GM21390 (cell line): ENCODE measurements around the gene NRAP.

Source experiments
- ATAC-seq: cut with Tn5 transposase; IDR thresholded peaks from one replicate; pipeline ENCODE4 v1.9.1; 2021; ENCODE audit not compliant: unreplicated experiment

Gene NRAP

GRCh38 chr10:113563306-113564088 is 100.3 kb downstream of the NRAP start:
- peak; percentile 99 for ATAC-seq

GRCh38 chr10:113562704-113563103 is 101.1 kb downstream of the NRAP start:
- no peak for ATAC-seq

- ATAC-seq: no peak
Measured at GRCh38 chr10:113562069-113562468, 101.8 kb downstream of the NRAP start.

DNA sequence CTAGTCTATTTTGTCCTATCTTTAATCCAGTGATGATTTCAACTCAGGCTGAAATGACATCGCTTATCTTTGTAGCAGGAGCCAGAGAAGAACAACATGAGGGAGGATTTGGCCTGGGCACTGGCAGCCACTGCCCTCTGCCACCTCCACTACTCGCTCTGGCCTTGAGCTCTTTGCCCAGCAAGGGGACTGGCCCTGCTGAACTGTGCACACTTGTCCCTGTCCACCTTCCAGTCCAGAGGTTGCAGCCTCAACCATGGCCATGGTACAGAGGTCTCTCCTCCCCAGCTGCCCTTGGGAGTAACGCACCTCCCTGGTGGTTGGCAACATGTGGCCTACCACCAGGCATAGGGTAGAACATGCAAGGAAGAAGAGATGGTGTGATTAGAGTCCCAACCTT is 102.6 kb downstream of the NRAP start:
- no peak for ATAC-seq

DNA sequence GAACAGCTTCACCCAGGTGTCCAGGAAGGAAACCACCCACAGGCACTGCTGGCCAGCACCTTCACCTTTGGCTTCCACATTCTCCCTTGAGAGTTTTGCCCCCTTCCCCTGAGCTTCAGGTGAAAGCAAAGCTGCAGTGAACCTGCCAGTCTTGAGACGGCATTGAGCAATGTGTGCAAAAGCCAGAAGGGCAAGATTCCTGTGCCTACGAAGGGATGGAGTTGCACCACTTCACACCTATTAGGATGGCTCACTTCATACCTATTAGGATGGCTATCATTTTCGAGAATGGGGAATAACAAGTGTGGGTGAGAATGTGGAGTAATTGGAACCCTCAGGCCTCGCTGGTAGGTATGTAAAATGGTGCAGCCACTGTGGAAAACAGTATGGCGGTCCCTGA is 103.8 kb downstream of the NRAP start:
- ATAC-seq: no peak

DNA sequence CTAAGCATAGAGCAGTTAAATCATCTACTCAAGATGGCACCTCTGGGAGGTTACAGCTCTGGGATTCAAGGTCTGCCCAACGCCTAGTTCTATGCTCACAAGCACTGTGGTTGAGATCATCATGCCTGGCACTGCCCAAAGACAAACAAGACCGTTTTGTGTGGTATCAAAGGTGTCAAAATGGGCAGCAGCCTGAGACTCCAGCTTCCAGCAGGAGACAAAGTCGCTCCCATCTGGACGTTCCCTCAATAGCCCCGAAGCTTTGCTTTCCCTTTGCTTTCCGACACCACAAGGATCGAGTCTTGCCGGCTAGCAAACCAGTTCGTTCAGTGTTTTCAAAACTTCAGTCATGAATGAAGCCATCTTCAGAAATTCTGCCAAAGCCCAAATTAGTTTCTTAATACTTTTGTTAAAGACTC is 105.9 kb downstream of the NRAP start:
- ATAC-seq: no peak

DNA sequence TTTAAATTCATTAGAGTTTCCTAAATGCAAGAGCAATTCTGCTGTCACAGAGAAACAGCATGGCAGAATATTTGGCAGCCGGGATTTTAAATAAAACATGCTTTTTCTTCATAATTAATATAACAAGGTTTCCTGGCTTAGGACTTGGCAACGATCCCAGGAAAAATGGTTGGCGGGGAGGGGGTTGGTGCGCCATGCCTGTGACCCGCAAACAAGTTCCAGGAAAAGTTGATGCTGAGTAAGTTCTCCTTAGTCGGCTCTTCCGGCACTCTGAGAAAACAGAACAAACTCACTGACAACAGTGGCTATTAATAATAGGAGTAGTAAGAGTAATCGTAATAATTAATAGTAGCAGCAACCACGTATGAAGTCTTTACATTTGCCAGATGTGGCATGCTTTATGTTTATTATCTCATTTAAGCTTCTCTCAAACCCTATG is 106.4 kb downstream of the NRAP start:
- no peak for ATAC-seq

DNA sequence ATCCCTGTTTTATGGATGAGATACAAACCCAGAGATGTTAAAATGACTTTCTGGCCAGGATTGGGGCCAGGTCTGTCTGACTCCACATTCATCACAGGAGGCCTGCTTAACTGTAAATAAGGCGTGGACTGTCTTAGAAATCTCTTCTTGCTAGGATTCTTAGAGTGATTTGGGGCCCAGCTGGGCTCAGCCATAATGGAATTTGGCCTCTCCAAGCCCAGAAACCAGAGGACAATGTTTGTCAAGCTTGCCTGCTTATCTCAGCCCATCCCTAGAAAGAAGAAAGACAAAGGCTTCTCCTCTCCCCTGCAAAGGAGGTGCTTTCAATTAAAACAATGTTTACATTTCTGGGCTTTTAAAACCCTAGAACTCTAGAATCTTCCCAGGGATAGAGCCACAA is 108.1 kb downstream of the NRAP start:
- ATAC-seq: no peak

- no peak for ATAC-seq
Measured at GRCh38 chr10:113555245-113555644, 108.6 kb downstream of the NRAP start.

GRCh38 chr10:113554214-113554613 is 109.6 kb downstream of the NRAP start:
- ATAC-seq: no peak

GRCh38 chr10:113553149-113553548 is 110.7 kb downstream of the NRAP start:
- no peak for ATAC-seq

GRCh38 chr10:113552701-113553100 is 111.1 kb downstream of the NRAP start, which contains the start of gene HABP2:
Gene HABP2, plus strand, starts transcription at chr10:113553053. Its CDS starts 69 bp downstream, at chr10:113553122.
- ATAC-seq: no peak

GRCh38 chr10:113552014-113552413 is 111.8 kb downstream of the NRAP start:
- ATAC-seq: no peak

- no peak for ATAC-seq
Measured at GRCh38 chr10:113550365-113550764, 113.5 kb downstream of the NRAP start.

DNA sequence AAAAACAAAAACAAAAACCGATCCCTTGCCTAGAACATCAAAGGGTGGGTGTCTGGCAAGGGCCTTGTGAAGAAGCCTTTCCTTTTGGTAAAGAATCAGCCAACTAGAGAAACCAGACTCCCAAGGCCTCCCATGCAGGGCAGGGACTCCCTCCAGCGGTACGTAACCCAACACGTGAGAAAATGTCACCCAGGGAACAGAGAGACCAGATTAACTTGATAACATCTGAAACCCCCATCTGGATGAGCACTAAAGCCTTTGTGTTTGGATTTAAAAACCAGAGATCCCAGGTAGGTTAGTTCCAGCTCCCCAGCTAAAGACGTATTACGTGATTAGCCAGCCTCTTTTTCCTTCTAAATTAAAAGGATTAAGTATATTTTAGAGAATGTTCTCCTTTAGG is 114.0 kb downstream of the NRAP start:
- ATAC-seq: no peak

DNA sequence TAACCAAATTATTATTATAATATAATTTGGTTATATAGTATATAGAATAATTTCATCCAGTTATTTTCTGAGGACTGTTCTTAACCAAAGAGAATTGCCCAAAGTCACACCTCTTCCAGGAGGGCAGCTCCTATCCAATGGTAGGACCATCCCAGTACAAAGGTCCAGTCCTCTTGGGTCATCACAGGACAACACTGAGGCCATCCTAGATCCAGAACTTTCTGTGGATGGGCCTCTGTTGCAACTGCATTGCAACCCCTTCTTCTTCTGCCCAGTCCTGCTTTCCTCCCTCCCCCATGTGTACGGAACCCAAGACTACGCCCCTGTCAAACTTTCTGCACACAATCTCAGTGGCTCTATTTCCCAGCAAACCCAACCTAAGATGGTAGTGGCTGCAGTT is 116.4 kb downstream of the NRAP start:
- no peak for ATAC-seq

- no peak for ATAC-seq
Measured at GRCh38 chr10:113544392-113544791, 119.4 kb downstream of the NRAP start.

DNA sequence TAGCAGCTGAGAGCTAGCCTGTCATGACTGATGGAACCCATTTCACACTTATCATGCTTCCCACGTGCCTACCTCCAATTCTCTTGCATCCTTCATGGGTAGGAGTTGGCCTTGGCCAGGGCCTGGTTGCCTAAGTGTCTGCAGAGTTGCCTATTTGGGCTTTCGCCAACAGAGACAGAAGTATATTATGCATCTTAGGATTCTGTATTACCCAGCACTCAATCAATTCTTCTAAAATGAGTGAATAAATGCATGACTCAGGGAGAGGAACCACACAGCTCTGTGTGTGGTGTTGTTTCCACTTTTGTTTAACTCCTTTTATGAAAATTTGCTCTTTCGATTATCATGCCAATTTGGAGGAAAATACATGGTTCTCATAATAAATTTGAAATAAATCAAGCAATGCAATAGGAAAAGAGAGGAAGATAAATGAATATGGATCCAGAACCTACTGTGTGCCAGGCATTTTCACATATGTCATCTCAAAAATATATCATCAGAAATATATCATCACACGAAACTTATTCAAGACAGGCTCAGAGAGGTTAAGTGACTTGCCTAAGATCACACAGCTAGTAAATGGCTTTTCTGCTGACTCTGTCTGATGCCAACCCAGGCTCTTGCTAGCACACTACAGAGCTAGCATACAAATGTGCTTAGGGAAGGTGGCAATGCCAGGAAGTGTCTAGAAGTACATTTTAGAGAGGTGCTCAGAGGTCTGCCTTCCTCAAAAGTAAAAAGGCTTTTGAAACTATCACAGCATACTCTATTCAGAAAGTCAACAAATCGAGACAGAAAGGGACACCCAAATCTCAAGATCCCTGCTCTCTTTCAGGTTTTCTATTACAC is 120.5 kb downstream of the NRAP start:
- no peak for ATAC-seq

DNA sequence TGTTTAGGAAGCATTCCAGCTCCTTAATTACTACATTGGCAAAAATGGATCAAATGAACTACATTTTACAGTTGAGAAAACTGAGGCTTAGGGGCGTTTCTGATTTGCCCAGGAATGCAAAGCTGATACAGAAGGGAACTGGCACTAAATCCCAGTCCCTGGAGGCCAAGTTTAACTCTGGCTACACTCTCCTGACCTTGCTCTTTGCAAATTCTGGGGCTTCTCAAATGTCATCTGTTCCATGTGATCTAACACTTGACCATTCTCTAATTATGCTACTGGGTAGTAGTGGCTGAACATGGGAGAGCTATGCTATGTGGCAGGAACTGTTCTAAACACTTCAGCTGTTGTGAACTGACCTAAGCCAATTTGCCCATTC is 122.3 kb downstream of the NRAP start:
- ATAC-seq: no peak

DNA sequence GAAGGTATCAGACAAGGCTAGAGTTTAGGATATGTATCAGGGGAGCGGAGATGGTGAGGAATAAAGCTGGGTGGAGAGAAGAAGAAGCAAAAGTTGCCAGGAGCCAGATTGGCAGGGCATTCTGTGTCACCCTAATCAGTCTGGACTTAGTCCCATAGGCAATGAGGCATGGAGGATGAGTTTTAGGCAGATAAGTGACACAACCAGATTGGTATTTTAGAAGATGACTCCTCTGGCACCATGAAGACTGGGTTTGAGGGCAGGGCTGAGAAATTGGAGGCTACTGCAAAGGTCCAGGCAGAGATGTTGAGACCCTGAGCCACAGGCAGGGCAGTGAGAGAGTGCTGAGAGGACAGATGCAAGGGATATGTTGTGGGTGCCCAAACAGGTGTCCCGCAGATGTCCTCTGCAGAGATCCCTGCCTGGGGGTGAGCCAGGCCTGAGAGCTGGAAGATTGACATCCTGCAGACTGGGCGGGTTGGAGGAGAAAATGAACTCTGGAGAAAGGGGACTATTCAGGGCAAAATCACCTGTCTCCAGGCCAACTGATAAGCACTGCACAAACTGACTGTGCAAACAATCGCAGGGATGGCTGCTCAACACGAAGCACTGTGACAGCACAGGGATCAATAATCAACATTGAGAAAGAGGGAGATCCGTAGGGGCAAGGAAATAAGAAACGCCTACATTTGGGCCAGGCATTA is 122.8 kb downstream of the NRAP start:
- ATAC-seq: no peak

DNA sequence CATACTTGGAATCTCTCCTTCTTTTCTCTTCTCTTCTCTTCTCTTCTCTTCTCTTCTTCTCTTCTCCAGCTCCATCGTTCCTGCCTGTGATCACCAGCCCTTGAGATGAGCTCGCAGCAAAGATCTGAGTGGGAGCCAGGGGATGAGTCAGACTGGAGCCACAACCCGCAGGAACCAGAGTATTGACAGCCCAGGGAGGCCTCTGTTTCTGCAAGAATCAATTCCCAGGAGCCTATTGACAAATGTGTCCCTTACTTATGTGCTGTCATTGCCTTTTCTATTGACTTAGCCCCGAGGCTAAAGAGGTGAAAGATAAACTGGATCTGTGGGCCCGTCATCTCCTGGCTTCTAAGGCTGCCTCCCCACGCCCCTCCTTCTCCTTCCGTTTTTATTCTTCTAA is 124.1 kb downstream of the NRAP start:
- no peak for ATAC-seq
